ENCODE measurements around the gene HOXD12.

HOXD12 gene

DNA sequence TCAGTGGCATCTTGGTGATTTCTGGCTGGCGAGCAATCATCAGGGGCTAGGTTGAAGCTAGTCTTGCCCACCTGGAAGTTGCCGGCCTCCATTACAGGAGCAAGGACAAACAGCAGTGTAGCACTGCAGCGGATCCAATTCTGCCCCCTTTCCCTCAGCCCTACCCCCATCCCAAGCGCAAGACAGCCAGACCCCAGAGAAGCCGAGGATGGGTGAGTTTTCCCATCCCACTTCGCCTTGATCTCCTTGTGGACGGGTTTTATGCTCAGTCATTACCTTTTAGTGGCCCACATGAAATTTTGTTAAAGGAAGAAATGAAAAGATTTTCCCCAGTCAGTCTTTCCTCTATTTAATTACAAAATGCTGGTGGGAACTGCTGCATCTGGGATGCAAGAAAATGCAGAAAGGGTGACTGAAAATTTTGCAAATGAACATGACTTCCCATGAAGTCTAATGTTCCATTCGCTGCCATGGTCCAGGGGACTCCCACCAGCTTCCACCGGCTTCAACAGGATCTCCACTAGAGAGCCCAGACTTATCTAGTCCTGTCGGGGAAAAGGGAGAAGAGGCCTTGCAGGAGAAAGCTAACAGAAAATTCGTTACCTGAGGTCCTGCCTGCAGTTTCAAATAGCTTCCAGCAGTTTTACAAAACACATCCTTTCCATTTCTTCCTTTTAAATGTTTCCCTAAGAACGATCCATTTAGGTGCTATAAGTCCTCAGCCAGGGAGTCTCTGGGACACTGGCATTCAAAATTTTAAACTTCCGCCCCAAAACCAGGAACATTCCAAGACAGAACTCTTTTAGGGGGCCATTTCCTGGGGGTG lies 21.0 kb downstream of the HOXD12 start:
- DNase-seq (ENCODE audit: low spot score): no peak

DNA sequence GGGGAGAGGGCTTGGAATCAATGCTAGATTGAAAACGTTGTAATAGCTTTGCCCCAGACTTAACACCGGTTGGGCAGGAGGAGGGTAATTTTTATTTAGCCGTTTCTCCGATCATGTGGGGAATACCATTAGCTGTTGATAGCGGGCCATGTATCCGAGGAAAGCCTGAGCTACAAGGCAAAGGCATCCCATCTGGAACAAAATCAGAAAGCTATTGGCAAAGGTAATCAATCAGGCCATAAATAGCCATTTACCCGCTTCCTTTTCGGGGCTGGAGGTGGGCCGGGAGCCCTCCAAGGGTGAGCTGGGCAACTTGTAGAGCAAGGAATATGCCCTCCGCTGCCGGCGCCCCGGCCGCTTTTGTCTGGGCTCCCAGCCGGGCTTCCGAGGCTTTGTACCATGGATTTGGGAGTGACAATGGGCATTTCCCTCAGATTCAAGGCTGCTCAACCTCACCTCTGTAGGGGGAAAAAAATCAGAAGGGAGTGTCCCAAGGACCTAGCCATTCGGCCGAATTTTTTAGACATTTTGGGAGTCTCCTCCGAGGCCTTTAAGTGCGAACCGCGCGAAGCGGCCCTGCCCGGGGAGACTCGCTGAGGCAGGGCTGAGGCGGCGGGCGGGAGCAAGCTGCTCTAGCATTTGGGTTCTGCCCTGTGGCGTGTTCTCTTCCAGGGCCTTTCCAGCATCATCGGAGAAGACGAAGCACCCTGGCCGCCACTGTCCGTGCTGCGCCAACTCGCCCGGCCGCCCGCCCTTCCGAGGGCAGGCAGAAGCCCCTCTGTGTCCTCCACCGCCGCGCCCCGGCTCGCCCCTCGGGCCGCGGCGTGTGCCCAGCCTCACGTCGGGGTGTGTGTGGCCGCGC lies 21.8 kb downstream of the HOXD12 start:
- no peak for DNase-seq (ENCODE audit: low spot score)

DNA sequence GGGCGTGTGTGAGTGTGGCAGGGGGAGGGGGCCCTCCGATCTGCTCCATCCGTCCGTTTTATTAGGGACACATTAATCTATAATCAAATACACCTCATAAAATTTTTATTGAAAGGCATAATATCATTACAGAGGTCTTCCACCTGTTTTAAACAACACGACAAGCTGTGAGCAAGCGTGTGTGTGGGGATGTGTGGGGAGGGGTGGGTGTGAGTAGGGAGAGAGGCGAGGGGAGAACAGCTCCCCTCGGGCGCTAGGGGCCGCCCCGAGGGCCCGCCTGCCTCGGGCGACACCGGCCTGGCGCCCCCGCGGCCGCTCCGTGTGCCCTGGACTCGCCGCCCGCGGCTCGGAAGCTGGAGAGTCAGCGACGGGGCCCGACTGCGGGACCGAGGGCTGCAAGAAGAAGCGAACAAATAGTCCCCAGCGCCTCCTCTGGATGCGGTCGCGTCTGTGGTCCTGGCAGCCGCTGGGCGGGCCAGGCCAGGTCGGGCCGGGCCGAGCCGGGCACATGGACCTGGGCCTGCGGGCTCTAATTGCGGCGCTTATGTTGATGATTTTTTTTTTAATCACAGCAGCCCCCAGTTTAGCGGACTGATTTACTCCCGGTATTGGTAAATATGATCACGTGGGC lies 22.6 kb downstream of the HOXD12 start:
- DNase-seq (ENCODE audit: low spot score): no peak

DNA sequence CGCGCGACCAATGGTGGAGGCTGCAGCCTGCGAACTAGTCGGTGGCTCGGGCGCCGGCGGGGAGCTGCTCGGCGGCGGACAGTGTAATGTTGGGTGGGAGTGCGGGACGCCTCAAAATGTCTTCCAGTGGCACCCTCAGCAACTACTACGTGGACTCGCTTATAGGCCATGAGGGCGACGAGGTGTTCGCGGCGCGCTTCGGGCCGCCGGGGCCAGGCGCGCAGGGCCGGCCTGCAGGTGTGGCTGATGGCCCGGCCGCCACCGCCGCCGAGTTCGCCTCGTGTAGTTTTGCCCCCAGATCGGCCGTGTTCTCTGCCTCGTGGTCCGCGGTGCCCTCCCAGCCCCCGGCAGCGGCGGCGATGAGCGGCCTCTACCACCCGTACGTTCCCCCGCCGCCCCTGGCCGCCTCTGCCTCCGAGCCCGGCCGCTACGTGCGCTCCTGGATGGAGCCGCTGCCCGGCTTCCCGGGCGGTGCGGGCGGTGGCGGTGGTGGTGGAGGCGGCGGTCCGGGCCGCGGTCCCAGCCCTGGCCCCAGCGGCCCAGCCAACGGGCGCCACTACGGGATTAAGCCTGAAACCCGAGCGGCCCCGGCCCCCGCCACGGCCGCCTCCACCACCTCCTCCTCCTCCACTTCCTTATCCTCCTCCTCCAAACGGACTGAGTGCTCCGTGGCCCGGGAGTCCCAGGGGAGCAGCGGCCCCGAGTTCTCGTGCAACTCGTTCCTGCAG lies 23.3 kb downstream of the HOXD12 start, which contains the start of gene HOXD9:
Gene HOXD9, plus strand, starts transcription at position 37 of the 728 bp plus-strand sequence. Its CDS starts 50 bp downstream, at position 87.
- no peak for DNase-seq (ENCODE audit: low spot score)

DNA sequence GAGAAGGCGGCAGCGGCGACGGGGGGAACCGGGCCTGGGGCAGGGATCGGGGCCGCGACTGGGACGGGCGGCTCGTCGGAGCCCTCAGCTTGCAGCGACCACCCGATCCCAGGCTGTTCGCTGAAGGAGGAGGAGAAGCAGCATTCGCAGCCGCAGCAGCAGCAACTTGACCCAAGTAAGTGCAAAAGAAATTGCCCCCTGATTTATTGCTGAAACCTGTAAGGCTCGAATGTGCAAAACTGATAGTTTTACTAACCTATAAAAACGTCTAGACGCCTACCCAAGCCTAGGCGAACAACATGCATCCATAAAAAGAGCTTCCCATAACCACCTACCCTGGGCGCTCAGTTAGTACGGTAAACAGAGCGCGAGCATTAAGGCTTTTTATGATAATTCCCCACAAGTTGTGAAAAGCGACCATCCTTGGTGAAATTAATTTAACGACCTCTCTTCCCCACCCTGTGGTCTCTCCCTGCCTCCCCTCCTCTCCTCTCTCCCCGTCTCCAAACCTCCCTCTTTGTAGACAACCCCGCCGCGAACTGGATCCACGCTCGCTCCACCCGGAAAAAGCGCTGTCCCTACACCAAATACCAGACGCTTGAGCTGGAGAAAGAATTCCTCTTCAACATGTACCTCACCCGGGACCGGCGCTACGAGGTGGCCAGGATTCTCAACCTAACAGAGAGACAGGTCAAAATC lies 24.0 kb downstream of the HOXD12 start:
- DNase-seq (ENCODE audit: low spot score): no peak

DNA sequence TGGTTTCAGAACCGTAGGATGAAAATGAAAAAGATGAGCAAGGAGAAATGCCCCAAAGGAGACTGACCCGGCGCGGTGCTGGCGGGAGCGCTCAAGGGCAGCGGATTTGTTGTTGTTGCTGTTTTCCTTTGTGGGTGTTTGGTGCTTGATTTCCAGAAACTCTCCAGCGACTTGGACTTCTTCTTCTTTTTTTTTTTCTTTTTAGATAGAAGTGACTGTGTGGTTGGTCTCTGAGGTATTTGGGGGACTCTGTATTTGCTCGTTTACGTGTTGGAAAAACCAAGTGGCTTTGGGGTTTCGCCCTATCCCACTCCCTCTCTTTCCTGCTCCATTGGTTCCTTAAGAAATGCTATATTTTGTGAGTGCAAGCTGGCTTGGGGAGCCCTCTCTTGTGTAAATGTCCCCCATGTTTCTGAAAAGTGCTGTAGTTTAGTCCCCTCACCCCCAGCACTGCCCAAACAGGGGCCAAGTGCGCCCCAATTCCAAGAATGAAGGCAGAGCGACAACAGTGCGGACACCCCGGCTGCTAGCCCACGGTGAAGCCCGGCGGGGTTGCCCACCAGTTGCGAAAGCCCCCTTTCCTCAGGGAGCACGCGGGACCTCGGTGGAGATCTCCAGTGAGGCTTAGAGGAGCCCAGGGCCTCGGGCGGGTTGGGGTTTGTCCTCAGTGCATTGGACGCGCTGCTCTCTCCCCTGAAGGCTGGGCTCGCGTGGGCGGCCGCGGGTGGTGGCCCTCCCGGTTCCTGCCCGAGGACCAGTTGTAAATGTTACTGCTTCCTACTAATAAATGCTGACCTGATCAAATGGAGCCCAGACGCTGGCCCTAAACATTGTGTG lies 24.7 kb downstream of the HOXD12 start:
- no peak for DNase-seq (ENCODE audit: low spot score)

DNA sequence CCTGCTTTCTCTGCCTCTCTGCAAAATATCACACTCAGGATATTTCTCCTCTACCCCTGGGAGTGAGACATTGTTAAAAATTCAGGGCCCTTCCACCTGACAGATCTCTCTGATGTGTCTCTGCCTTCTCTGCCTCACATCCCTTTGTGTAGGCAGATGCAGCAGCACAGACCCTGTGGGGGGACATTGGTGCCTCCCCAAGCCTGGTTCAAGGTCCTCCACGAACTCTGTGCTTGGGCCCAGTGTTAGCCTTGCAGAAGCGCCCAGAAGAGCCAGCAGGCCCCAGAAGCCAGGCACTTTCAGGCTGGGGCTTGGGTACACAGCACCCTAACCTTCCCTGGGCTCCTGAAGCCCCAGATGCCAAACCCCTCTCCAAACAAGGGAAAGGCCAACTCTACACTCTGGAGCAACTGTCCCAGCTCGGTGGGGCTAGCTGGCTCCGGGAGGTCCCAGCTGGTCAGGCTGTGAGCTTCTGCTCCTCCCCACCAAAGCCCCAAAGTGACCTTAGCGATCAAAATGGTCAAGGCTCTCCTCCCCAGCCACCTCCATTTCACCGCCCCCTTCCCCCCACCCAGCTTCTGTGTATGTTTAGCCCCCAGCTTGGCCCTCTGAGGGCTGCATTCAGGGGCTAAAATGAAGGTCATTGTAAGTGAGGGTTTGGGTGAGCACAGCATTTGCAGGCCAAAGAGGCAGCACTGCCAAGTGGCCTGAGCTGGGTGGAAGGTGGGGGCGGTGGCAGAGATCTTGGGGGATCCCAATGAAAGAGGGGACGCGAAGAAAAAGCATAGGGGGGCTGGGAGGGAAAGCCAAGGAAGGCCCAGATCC lies 25.6 kb downstream of the HOXD12 start:
- no peak for DNase-seq (ENCODE audit: low spot score)

DNA sequence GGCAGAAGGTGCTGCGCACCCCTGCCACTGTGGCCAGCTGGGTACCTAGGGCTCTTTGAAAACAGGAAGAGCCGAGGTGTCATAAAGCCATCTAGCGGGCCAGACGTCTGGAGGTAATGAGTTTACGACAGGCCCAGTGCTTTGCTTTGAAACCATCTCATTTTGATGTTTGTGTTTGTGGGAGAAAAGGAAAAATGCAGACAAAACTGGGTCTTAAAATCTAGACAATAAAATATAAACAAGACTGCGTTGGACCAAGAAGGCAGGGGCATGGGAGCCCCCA lies 26.1 kb downstream of the HOXD12 start:
- DNase-seq (ENCODE audit: low spot score): no peak

DNA sequence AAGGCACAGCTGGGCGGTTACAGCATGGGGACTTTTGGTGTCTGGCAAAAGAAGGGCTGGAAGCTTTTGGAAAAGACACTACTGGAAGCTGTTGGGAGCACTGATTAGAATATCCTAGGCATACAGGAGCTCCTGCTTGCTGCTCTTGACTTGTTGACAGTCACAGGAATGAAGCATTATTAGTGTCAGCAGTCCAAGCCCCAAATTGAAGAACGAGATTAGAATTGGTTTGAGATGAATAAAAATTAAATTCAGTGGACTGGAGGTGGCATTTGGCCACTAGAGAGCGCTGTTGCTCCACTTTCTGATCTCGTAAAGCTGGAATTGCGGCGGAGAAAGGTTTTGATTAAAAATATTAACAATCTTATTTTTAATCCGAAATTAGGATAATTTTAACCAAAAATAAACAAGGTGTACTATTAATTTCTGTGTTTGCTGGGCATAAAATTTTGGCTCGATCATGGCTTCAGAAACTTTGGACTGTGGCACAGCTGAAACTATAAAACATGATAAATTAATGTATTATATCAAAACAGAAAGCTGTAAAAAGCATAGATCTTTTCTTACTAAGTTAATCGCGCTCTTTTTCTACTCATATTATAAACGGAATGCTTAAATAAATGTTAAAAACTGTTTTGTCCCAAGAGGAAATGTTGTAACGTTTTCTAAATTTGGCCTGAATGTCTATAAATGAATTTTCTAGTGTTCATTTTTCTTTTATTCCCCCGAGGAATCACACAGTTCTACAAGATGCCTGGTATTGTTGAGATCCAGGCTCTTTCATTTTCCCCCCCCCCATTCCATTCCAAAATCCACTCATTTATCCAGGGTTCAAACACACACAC lies 27.6 kb downstream of the HOXD12 start:
- peak; percentile 54 for DNase-seq (ENCODE audit: low spot score)

DNA sequence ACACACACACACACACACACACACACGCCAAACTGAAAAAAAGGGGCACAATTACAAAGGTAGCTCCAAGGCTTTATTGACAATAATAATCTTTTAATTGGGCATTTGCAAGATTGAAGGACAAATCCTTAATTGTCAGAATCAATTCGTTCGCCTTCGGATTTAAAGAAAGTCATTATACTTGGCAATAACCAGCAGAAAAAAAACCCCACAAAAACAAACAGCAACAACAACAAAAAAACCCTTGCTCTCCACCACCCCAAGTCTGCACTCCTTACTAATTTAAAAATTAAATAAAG lies 28.1 kb downstream of the HOXD12 start:
- no peak for DNase-seq (ENCODE audit: low spot score)

DNA sequence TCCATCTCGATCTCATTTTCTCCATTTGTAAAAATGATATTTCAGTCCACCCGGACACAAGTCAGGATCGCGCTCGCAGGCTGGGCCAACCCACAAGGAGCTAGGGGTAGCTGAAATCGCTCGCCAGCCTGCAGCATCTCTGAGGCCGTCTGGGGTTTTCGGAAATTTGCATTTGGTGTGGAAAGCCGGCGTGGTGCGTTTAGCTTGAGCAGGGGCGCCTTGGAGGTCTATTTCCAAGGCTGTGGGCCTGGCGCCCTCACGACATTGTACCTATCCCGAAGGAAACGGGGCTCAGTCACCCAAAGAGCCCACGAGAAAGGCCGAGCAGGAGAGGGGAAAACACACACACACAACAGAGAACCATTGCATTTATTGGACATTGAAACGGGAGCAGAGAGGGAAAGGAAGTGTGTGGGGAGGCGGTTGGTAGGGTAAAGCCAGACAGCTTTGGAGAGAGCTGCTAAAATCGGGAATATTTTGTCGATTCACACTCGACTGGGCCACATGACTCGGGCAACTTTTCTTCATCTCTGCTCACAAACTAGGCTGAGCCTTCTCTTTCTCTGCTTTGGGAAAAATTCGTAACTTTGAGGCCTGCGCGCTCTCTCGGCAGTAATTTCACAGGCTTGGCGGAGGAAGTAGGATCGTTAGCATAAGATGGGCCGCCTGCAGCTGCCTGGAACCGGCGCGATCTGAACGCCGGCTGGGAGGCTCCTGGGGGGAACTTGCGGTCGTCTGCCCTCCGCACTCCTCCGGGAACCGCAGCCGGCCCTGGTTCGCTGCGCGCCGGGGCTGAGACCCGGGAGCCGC lies 28.8 kb downstream of the HOXD12 start:
- no peak for DNase-seq (ENCODE audit: low spot score)

DNA sequence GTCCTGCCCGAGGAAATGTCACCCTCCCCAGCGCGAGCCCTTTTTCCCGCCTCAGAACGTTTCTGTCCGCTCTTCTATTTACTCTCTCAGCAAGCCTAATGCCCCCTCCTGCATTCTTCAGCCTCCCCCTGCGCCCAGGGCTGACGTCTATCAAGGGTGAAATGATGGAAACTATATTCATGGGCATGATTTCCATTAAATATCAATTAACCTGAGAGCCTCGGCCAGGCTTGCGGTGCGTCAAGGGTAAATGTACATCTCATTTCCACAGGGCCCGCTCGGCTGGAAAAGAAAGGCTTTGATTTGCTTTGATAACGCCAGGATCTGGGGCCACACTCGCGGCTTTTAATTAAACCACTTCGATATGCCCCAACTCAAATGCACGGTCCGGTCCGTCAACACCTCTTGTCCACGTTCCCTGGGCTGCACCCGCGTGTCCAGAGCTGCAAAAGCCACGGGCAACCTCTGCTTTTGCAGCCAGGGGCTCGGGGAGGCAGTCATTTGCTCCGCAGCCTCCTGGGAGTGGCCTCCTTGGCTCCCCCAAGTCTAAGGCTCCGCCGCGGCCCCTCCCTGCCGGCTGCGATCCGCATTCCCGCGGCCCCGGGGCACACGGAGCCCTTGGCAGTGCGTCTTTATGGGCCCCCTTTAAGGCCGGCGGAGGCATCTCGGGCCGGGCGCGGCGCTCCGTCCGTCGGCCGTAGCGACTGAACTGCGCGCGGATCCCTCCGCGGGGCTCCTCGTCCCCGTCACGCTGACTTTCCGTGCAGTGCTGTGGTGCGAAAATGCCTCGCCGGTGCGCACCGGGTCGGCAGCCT lies 29.6 kb downstream of the HOXD12 start, which contains the start of gene HOXD8:
Gene HOXD8, plus strand, starts transcription at position 724 of the 815 bp plus-strand sequence. CDS start 662 bp downstream, outside the sequence.
- DNase-seq (ENCODE audit: low spot score): no peak

DNA sequence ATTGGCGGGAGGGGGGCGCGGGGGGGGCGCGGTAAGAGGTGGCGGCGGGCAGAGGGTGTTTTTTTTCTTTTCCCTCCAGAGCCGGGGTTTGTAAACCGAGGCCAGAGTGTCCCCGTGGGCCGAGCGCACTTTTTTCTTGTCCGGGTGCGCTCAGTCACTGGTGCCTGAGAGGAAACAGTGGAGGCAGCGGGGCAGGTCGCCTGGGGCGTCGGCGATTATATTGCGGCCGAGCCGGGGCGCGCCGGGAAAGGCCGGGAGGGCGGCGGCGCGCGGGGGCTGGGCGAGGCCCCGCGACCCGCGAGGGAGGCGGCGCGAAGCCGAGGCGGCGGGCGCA lies 30.2 kb downstream of the HOXD12 start:
- DNase-seq (ENCODE audit: low spot score): no peak

DNA sequence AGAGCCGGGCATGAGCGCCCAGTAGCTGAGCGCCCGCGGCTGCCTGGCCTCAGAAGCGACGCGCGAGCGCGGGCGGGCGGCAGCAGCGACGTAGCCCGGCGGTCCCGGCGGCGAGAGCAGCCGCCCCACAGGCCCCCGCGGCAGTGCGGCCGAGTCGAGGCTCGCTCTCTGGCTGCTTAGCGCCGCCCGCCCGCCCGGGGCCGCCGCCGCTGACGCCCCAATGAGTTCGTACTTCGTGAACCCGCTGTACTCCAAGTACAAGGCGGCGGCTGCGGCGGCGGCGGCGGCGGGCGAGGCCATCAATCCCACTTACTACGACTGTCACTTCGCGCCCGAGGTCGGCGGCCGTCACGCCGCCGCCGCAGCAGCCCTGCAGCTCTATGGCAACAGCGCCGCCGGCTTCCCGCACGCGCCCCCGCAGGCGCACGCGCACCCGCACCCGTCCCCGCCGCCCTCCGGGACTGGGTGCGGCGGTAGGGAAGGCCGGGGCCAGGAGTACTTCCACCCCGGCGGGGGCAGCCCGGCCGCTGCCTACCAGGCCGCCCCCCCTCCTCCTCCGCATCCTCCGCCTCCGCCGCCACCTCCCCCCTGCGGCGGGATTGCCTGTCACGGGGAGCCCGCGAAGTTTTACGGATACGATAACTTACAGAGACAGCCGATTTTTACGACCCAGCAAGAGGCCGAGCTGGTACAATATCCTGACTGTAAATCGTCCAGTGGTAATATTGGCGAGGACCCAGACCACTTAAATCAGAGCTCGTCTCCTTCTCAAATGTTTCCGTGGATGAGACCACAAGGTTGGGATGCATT lies 30.8 kb downstream of the HOXD12 start:
- no peak for DNase-seq (ENCODE audit: low spot score)

DNA sequence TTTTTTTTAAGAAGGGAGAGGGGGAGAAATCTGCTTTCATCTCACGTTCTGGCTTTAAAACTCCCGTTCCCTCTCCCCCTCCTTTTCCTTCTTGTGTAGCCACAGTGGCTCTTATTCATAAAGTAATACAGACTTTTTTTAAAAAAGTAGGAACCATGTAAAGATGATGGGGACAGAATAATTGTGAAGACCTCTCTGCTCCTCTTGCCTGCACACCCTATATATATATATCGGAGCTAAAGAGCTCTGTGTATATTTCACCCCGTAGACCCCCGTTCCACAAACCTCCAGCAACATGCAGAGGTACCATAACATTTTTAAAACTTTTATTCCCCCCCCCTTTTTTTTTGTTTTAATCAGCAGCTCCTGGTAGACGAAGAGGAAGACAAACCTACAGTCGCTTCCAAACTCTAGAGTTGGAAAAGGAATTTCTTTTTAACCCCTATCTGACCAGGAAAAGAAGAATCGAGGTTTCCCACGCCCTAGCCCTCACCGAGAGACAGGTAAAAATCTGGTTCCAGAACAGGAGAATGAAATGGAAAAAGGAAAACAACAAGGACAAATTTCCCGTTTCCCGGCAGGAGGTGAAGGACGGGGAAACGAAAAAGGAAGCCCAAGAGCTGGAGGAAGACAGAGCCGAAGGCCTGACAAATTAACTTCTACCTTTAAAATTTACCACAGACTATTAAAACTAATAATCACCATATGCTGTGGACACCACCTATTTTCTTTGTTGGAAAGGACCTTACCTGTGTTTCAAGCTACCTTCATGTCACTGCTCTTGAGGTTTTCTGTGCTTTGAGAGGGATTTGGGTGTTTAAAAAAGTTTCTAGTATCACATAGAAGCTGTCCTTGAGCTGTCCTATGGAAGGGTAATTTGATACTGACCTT lies 31.6 kb downstream of the HOXD12 start:
- DNase-seq (ENCODE audit: low spot score): no peak

DNA sequence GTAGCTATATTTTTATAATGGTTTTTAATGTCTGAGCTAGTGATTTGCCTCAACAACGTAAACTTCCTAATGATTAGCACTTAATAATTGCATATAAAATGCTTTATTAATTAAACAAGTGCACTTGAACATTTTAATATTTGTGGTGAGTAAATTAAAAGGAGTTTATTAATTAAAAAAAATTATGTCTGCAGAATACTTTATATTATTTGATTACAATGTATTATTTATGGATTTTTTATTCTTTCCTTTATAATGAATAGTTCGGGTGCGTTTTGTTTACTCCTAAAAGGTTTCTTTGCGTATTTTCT lies 32.2 kb downstream of the HOXD12 start:
- no peak for DNase-seq (ENCODE audit: low spot score)

Measured in CD4-positive, alpha-beta T cell treated with Interleukin-6 at 100 ng/mL for 8 hours (primary cell).